OCI-LY7 (cell line): ENCODE results near the gene TAF8. TPM values are rescaled to one million over a fixed set of nuclear protein-coding genes. Genes with fewer than 3 reads are reported as not detected.
A peak's percentile ranks its signal among the peaks of the same experiment; 100 is the strongest.

Experiments
- BruUV-seq: library from RNA; stranded (reverse); fragments of 400-500 nt; replicated peaks from 2 replicates; lab custom pipeline; 2021; lab: Mats Ljungman, UMichigan
- CTCF ChIA-PET: fragments of 300-600 bp; sonication (Branson Sonifier 250); formaldehyde crosslinking; loops from one replicate; lab custom pipeline; 2022; ENCODE audit warnings: antibody characterized with exemption; ENCODE audit not compliant: unreplicated experiment; lab: Charles Lee
- POLR2A ChIA-PET: fragments of 300-600 bp; sonication (Branson Sonifier 250); formaldehyde crosslinking; loops from one replicate; lab custom pipeline; 2022; ENCODE audit warnings: antibody characterized with exemption; lab: Charles Lee
- DNase-seq: peaks from one replicate; pipeline ENCODE4 v3.0.0-alpha.2; 2015; ENCODE audit warnings: low spot score
- H2AFZ ChIP-seq: fragments of 200-600 bp; sonication (generic), shearing (Covaris generic); 2 replicates; pipeline ENCODE4 v1.6.1; 2014; ENCODE audit warnings: mild to moderate bottlenecking, antibody characterized with exemption, low read length, moderate library complexity
- H3K27ac ChIP-seq: fragments of 200-600 bp; sonication (generic); 2 replicates; pipeline ENCODE4 v1.5.1; 2014; ENCODE audit warnings: mixed run types, low read depth, mild to moderate bottlenecking, moderate library complexity, low read length, inconsistent platforms; ENCODE audit not compliant: poor library complexity, severe bottlenecking
- H3K36me3 ChIP-seq: fragments of 200-600 bp; sonication (generic); 2 replicates; pipeline ENCODE4 v1.6.1; 2014; ENCODE audit warnings: mild to moderate bottlenecking, antibody characterized with exemption, low read length, moderate library complexity, mixed read lengths; ENCODE audit not compliant: insufficient read depth
- H3K4me1 ChIP-seq: fragments of 200-600 bp; sonication (generic); 2 replicates; pipeline ENCODE4 v1.5.1; 2014; ENCODE audit warnings: mild to moderate bottlenecking, low read length; ENCODE audit not compliant: insufficient read depth, poor library complexity, severe bottlenecking
- H3K4me2 ChIP-seq: fragments of 200-600 bp; sonication (generic); 2 replicates; pipeline ENCODE4 v1.6.1; 2014; ENCODE audit warnings: mild to moderate bottlenecking, low read length
- H3K4me3 ChIP-seq: fragments of 200-600 bp; sonication (generic); 2 replicates; pipeline ENCODE4 v1.5.1; 2014; ENCODE audit warnings: mild to moderate bottlenecking, low read depth, low read length; ENCODE audit not compliant: poor library complexity, severe bottlenecking
- H3K79me2 ChIP-seq: fragments of 200-600 bp; sonication (generic); 2 replicates; pipeline ENCODE4 v1.6.1; 2016; ENCODE audit warnings: low read depth, mild to moderate bottlenecking, low read length, moderate library complexity, mixed read lengths; ENCODE audit not compliant: insufficient read depth
- H3K9me2 ChIP-seq: fragments of 200-600 bp; sonication (generic); 2 replicates; pipeline ENCODE4 v1.6.1; 2016; ENCODE audit warnings: mild to moderate bottlenecking, low read length, mixed read lengths; ENCODE audit not compliant: insufficient read depth
- H3K9me3 ChIP-seq: fragments of 200-600 bp; sonication (generic); 2 replicates; pipeline ENCODE4 v1.6.1; 2014; ENCODE audit warnings: mild to moderate bottlenecking, mixed run types, low read length, mixed read lengths
- H4K20me1 ChIP-seq: fragments of 200-600 bp; sonication (generic); 2 replicates; pipeline ENCODE4 v1.6.1; 2014; ENCODE audit warnings: mild to moderate bottlenecking, antibody characterized with exemption, low read length, moderate library complexity, mixed read lengths; ENCODE audit not compliant: insufficient read depth
- EZH2phosphoT487 ChIP-seq: fragments of 200-600 bp; sonication (generic); IDR thresholded peaks from 2 replicates; pipeline ENCODE4 v1.6.1; 2018; ENCODE audit warnings: low read depth, borderline replicate concordance, mild to moderate bottlenecking, mixed run types, antibody characterized with exemption, low read length, moderate library complexity, mixed read lengths
- intact Hi-C: fragments of 100-400 bp; cut with micrococcal nuclease; formaldehyde crosslinking; loops from one replicate; pipeline ENCODE4 v1.10.0; 2022; ENCODE audit not compliant: unreplicated experiment
- total RNA-seq, 2 experiments: library from RNA; depleted of rRNA in 1 of 2; stranded (reverse); fragments of >200 nt in 1 of 2; shearing (Covaris generic) in 1 of 2; gene quantifications; 2 replicates each; pipeline ENCODE4 v1.2.3, GENCODE V29; 2014 to 2022
- TF ChIP-seq, protein P1 (sequence below): fragments of 200-600 bp; sonication (generic); conservative IDR thresholded peaks from 2 replicates; pipeline ENCODE4 v1.5.1; 2014; ENCODE audit warnings: mild to moderate bottlenecking, antibody characterized with exemption, low read length, moderate library complexity, mixed read lengths

TAF8 gene
- total RNA-seq, 2 experiments from 2014 or later: 35.1 to 47.8 TPM

DNA sequence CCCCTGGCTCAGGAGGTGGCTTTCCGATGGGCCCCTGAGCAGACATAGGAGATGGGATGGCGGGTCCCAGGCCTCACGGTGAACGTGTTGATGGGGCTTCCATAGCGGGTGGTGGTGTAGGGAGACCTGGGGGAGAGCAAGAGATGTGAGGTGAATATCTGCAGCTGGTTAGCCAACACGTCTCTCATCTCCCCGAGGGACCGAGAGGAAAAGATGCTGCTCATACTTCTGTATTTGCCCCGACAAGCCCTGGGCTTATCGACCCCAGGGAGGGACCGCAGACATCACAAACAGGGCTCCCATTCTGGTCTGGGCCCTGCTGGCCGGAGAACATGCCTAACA, 53.4 kb downstream of the TAF8 start:
- Histone ChIP-seq H4K20me1 (no peaks in the 10 kb centered on the region), H3K9me2 (no peaks in the 10 kb centered on the region), H3K4me3 (peak overlapping the region; percentile 62), H2AFZ (peak overlapping the region; percentile 85), H3K9me3 (no peaks in the 10 kb centered on the region), H3K79me2 (no peaks in the 10 kb centered on the region), H3K36me3 (no peaks in the 10 kb centered on the region), H3K4me2 (peak overlapping the region; percentile 87), H3K27ac (no peak overlapping the region), H3K4me1 (peaks cover 4% of the 10 kb centered on the region)
- no TSS peak for BruUV-seq
- intact Hi-C loops: no loop called here
- DNase-seq: no peak
- TF ChIP-seq, protein P1, sequence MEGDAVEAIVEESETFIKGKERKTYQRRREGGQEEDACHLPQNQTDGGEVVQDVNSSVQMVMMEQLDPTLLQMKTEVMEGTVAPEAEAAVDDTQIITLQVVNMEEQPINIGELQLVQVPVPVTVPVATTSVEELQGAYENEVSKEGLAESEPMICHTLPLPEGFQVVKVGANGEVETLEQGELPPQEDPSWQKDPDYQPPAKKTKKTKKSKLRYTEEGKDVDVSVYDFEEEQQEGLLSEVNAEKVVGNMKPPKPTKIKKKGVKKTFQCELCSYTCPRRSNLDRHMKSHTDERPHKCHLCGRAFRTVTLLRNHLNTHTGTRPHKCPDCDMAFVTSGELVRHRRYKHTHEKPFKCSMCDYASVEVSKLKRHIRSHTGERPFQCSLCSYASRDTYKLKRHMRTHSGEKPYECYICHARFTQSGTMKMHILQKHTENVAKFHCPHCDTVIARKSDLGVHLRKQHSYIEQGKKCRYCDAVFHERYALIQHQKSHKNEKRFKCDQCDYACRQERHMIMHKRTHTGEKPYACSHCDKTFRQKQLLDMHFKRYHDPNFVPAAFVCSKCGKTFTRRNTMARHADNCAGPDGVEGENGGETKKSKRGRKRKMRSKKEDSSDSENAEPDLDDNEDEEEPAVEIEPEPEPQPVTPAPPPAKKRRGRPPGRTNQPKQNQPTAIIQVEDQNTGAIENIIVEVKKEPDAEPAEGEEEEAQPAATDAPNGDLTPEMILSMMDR: no peak
- no peak for TF ChIP-seq EZH2phosphoT487
- ChIA-PET CTCF (no interaction called here), POLR2A (no interaction called here)

- DNase-seq: peak; percentile 80
- H4K20me1 ChIP-seq: no peaks in the 10 kb centered on the region
- intact Hi-C loops: no loop called here
- peaks cover 4% of the 10 kb centered on the region for H3K4me1 ChIP-seq
- H3K4me3 ChIP-seq: peak overlapping the region; percentile 62
- no peaks in the 10 kb centered on the region for H3K36me3 ChIP-seq
- no peaks in the 10 kb centered on the region for H3K9me2 ChIP-seq
- H3K9me3 ChIP-seq: no peaks in the 10 kb centered on the region
- H2AFZ ChIP-seq: peak overlapping the region; percentile 85
- peak overlapping the region; percentile 87 for H3K4me2 ChIP-seq
- no peaks in the 10 kb centered on the region for H3K79me2 ChIP-seq
- BruUV-seq: no TSS peak
- ChIA-PET POLR2A (interaction anchor here (0.6 kb wide), 2 partner anchors 316 to 1036 kb away, joined by 3 to 5 read pairs; no protein-coding TSS in a partner anchor), CTCF (no interaction called here)
- no peak for TF ChIP-seq EZH2phosphoT487
- TF ChIP-seq, protein P1: peak; percentile 94
- H3K27ac ChIP-seq: no peak overlapping the region
These were observed 53.9 kb downstream of the TAF8 start for GRCh38 chr6:42104095-42104803.

GRCh38 chr6:42104804-42105125, 54.4 kb downstream of the TAF8 start:
- peak overlapping the region; percentile 62 for H3K4me3 ChIP-seq
- intact Hi-C loops: no loop called here
- peaks cover 4% of the 10 kb centered on the region for H3K4me1 ChIP-seq
- no peaks in the 10 kb centered on the region for H3K9me3 ChIP-seq
- no peaks in the 10 kb centered on the region for H4K20me1 ChIP-seq
- H3K4me2 ChIP-seq: peak overlapping the region; percentile 87
- ChIA-PET CTCF (no interaction called here), POLR2A (interaction anchor here (0.6 kb wide), 1 partner anchor 1036 kb away, joined by 3 read pairs; no protein-coding TSS in a partner anchor)
- H3K27ac ChIP-seq: no peak overlapping the region
- no TSS peak for BruUV-seq
- H3K79me2 ChIP-seq: no peaks in the 10 kb centered on the region
- no peaks in the 10 kb centered on the region for H3K36me3 ChIP-seq
- no peaks in the 10 kb centered on the region for H3K9me2 ChIP-seq
- TF ChIP-seq EZH2phosphoT487: no peak
- TF ChIP-seq, protein P1: no peak
- peak overlapping the region; percentile 85 for H2AFZ ChIP-seq
- no peak for DNase-seq
